NCI-H226 (cell line): ENCODE data around the gene EBI3.
"Not testable (repeated sequence)": the region's sequence is repeated elsewhere in the genome, so short reads cannot be mapped to it uniquely, and the experiment has no call there.

ENCODE experiments used
- DNase-seq: peaks from one replicate; pipeline ENCODE4 v3.0.0-alpha.2; 2015

The EBI3 gene

GRCh38 chr19:4279530-4280422, 50.5 kb downstream of the EBI3 start:
- DNase-seq: no peak

- DNase-seq: peak; percentile 21
Measured at GRCh38 chr19:4284176-4284958, 55.0 kb downstream of the EBI3 start.

GRCh38 chr19:4284974-4285373, 55.7 kb downstream of the EBI3 start:
- no peak for DNase-seq

- DNase-seq: not testable (repeated sequence)
Measured at GRCh38 chr19:4286141-4286540, 56.8 kb downstream of the EBI3 start.
